Thyroid gland (tissue), 4 donors: ENCODE results near the gene VGLL4. TPM values are rescaled to one million over a fixed set of nuclear protein-coding genes. Genes with fewer than 3 reads are reported as not detected.
A peak's percentile ranks its signal among the peaks of the same experiment; 100 is the strongest.

Source experiments
- DNase-seq, 2 donors: peaks; one replicate each; pipeline ENCODE4 v3.0.0-alpha.2; 2019
- H3K27ac ChIP-seq, 3 donors: fragments of 200-600 bp; sonication (generic); 1 replicate in 2 of 3; 2 replicates in 1 of 3; pipeline ENCODE4 v1.5.1; 2016 to 2019; ENCODE audit warnings: mild to moderate bottlenecking in 1 of 3, moderate library complexity in 1 of 3
- H3K27me3 ChIP-seq: fragments of 200-600 bp; sonication (generic); one replicate; pipeline ENCODE4 v1.5.1; 2019
- H3K36me3 ChIP-seq, 2 donors: fragments of 200-600 bp; sonication (generic); one replicate each; pipeline ENCODE4 v1.5.1; 2016 to 2019
- H3K4me1 ChIP-seq, 2 donors: fragments of 200-600 bp; sonication (generic); one replicate each; pipeline ENCODE4 v1.5.1; 2017 to 2019
- H3K4me3 ChIP-seq, 3 donors: fragments of 200-600 bp; sonication (generic); replicated peaks in 1 of 3; 1 replicate in 2 of 3; 2 replicates in 1 of 3; pipeline ENCODE4 v1.5.1; 2016; ENCODE audit warnings: mild to moderate bottlenecking in 1 of 3
- H3K9me3 ChIP-seq: fragments of 200-600 bp; sonication (generic); one replicate; pipeline ENCODE4 v1.5.1; 2017
- POLR2A ChIP-seq, 2 donors: fragments of 450-650 bp; IDR thresholded peaks; one replicate each; pipeline ENCODE4 v1.6.1; 2017; ENCODE audit warnings: antibody characterized with exemption in 2 of 2, mild to moderate bottlenecking in 2 of 2, moderate library complexity in 1 of 2
- WGBS, 2 donors: methylation state at CpG; one replicate each; pipeline ENCODE4 v1.1.5; 2017; 5-methylcytosine and 5-hydroxymethylcytosine counted together
- intact Hi-C: fragments of 100-400 bp; cut with DNase I; formaldehyde crosslinking; loops from one replicate; pipeline ENCODE4 v1.15.1; 2023
- total RNA-seq, 4 donors: library from RNA; depleted of rRNA; stranded (reverse); fragments of >200 nt; gene quantifications; one replicate each; pipeline ENCODE4 v1.2.3, GENCODE V29; 2016
- TF ChIP-seq, protein P1 (sequence below), 6 experiments: fragments of 200-600 bp in 3 of 6; fragments of 450-650 bp in 3 of 6; sonication (generic) in 3 of 6; IDR thresholded peaks; one replicate each; pipeline ENCODE4 v1.5.1; 2016 to 2019; ENCODE audit warnings: antibody characterized with exemption in 6 of 6, mild to moderate bottlenecking in 2 of 6, inconsistent platforms in 1 of 6, moderate library complexity in 1 of 6

The VGLL4 gene
- total RNA-seq, 4 donors from 2014 or later: 96.0 to 142 (median 131) TPM

DNA sequence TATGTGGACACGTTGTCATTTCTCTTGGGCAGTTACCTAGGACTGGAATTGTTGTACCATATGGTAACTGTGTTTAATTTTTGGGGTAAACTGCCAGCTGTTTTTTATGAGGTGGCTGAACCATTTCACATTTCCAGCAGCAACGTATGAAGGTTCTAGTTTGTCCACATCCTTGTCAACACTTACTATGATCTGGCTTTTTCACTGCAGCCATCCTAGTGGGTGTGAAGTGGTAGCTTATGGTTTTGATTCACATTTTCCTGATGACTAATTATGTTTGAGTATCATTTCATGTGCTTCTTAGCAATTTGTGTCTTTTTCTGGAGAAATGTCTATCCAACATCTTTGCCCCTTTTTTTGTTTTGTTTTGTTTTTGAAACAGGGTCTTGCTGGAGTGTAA lies 96.2 kb downstream of the VGLL4 start:
- Histone ChIP-seq H3K4me1 (peaks cover 20 to 48% of the 10 kb centered on the region in 2 donors), H3K9me3 (no peaks in the 10 kb centered on the region), H3K36me3 (no peaks in the 10 kb centered on the region), H3K27me3 (no peaks in the 10 kb centered on the region), H3K27ac (peak overlapping the region in 1 of 3 donors; percentile 83), H3K4me3 (no peak overlapping the region)
- DNase-seq: no peak
- intact Hi-C loops: no loop called here
- TF ChIP-seq, protein P1, sequence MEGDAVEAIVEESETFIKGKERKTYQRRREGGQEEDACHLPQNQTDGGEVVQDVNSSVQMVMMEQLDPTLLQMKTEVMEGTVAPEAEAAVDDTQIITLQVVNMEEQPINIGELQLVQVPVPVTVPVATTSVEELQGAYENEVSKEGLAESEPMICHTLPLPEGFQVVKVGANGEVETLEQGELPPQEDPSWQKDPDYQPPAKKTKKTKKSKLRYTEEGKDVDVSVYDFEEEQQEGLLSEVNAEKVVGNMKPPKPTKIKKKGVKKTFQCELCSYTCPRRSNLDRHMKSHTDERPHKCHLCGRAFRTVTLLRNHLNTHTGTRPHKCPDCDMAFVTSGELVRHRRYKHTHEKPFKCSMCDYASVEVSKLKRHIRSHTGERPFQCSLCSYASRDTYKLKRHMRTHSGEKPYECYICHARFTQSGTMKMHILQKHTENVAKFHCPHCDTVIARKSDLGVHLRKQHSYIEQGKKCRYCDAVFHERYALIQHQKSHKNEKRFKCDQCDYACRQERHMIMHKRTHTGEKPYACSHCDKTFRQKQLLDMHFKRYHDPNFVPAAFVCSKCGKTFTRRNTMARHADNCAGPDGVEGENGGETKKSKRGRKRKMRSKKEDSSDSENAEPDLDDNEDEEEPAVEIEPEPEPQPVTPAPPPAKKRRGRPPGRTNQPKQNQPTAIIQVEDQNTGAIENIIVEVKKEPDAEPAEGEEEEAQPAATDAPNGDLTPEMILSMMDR (IDR thresholded peaks at IDR 0.05): no peak
- TF ChIP-seq POLR2A (IDR thresholded peaks at IDR 0.05): no peak
- WGBS, 2 donors: 97 to 98% methylated on average over 2 of the region's 2 CpGs

DNA sequence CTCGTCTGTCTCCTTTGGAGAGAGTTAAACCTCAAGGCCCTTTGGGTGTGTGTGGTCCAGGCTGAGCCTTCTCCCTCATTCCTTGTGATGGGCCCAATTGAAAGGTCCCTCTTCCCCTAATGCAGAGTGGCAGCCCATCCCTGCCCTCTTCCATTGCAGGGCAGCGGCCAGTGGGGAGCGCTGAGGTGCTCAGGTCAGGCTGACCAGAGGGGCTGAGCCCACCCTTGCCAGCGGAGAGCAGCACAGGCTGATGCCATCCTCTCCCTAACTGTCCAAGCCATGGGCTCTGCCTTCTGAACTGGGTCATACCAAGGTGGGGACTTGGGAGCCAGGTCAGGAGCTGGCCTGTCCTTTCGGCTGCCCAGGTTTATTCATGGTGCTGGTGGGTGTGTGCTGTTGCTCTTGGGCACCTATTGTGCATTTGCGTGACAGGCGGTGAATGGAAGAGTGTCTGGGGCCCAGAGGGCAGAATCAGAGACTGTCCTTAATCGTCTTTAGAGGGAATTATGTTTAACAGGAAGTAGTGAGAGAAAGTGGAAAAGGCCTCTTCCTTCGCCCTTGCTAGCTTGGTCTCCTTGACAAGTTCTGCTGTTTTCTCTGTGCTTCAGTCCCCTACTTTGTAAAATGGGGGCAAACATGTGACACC lies 96.9 kb downstream of the VGLL4 start:
- H3K36me3 ChIP-seq: no peaks in the 10 kb centered on the region
- no peak overlapping the region for H3K4me3 ChIP-seq
- H3K4me1 ChIP-seq: peaks cover 20 to 51% of the 10 kb centered on the region in 2 donors
- intact Hi-C loops: no loop called here
- no peak overlapping the region for H3K27ac ChIP-seq
- no peak for DNase-seq
- no peaks in the 10 kb centered on the region for H3K9me3 ChIP-seq
- no peaks in the 10 kb centered on the region for H3K27me3 ChIP-seq
- TF ChIP-seq POLR2A (IDR thresholded peaks at IDR 0.05): no peak
- TF ChIP-seq, protein P1 (IDR thresholded peaks at IDR 0.05): no peak
- 92 to 96% methylated on average over 7 to 9 of the region's 9 CpGs for WGBS, 2 donors

DNA sequence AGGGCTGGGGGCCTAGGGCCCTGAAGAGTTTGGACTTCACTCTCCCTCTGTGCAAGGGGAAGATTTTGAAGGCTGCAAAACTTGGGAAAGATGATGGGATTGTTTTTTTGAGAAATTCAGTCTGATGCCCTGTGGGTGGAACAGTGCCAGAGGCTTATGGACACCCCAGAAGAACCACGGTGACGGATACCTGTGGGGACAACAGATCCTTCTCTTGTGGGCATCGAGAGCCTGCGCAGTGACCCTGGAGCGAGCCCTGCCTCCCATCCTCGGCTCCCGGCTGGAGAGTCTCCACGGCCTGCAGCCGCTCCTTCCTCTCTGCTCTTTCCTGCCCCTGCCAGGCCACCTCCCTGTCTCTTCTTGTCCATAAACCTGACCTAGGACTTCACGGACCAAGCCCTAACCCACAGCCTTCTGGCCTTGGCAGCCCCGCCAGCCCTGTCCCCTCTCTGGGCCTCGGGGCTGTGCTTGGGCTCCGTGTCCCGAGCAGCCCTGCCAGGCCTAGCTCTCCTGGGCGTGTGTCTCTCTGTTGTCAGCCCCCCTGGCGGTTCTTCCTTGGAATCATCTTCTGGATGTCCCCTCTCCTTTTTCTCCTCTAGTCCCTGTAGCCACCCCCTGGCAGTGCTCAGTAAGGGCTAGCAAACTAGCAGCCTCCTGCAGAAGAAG lies 98.4 kb downstream of the VGLL4 start:
- H3K4me1 ChIP-seq: peaks cover 19 to 50% of the 10 kb centered on the region in 2 donors
- 76 to 81% methylated on average over 16 of the region's 16 CpGs for WGBS, 2 donors
- TF ChIP-seq POLR2A (IDR thresholded peaks at IDR 0.05): no peak
- TF ChIP-seq, protein P1 (IDR thresholded peaks at IDR 0.05): no peak
- no peak overlapping the region for H3K4me3 ChIP-seq
- no peaks in the 10 kb centered on the region for H3K27me3 ChIP-seq
- H3K27ac ChIP-seq: peak overlapping the region in 2 of 3 donors; percentile 45 to 48
- no peaks in the 10 kb centered on the region for H3K9me3 ChIP-seq
- H3K36me3 ChIP-seq: no peaks in the 10 kb centered on the region
- no peak for DNase-seq
- intact Hi-C loops: no loop called here

DNA sequence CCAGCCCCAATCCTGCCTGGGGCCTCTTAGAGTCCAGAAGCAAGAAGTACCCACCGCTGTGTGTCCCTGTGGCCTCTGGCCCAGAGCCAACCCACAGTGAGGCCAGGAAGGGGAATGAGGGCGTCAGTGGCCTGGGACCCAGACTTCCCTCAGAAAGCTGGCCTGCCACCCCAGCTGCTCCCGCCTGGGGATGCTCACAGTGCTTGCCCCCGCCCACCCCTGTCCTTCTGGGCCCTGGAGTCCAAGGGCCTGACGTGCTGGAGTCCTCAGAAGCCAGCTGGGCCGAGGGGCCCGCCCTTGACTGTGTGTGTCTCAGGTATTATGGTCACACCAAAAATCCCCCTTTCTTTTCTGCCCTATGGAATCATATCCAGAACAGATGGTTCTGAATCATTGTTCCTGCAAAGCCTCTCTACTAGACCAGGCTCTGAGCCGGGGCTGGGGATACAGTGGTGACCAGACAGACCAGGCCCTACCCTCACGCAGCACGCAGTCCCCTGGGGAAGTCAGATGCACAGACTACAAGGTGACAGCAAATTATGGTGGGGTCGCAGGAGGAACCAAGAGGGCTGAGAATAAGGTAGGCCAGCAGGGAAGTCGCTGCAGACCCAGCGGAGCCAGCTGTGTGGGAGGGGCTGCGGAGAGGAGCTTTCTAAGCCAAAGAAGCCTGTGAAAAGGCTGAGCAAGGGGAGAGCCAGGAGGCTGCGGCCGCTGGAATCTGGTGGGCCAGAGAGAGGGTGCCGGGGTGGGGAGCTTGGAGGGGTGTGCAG lies 99.1 kb downstream of the VGLL4 start:
- Histone ChIP-seq H3K27ac (peak overlapping the region in 2 of 3 donors; percentile 45 to 48), H3K4me1 (peaks cover 12 to 43% of the 10 kb centered on the region in 2 donors), H3K36me3 (no peaks in the 10 kb centered on the region), H3K9me3 (no peaks in the 10 kb centered on the region), H3K4me3 (no peak overlapping the region), H3K27me3 (no peaks in the 10 kb centered on the region)
- DNase-seq: no peak
- 62 to 71% methylated on average over 12 to 15 of the region's 17 CpGs for WGBS, 2 donors
- intact Hi-C loops: no loop called here
- TF ChIP-seq POLR2A (IDR thresholded peaks at IDR 0.05): no peak
- TF ChIP-seq, protein P1 (IDR thresholded peaks at IDR 0.05): no peak
